Measurements from ENCODE around the gene TMEM69.

The TMEM69 gene

GRCh38 chr1:45677751-45678245, 10.2 kb upstream of the TMEM69 start:
- H3K4me3 ChIP-seq (ENCODE audit: low read depth, low read length): no peak overlapping the region
- TF ChIP-seq CTCF (IDR thresholded peaks at IDR 0.05; ENCODE audit: low read depth, low read length, missing control alignments): no peak
- DNase-seq (ENCODE audit: low read depth): no peak

- no peak for TF ChIP-seq CTCF (IDR thresholded peaks at IDR 0.05; ENCODE audit: low read depth, low read length, missing control alignments)
- DNase-seq (ENCODE audit: low read depth): no peak
- no peak overlapping the region for H3K4me3 ChIP-seq (ENCODE audit: low read depth, low read length)
Measured at GRCh38 chr1:45678489-45678888, 9.5 kb upstream of the TMEM69 start.

GRCh38 chr1:45679123-45679522, 8.9 kb upstream of the TMEM69 start:
- H3K4me3 ChIP-seq (ENCODE audit: low read depth, low read length): no peak overlapping the region
- TF ChIP-seq CTCF (IDR thresholded peaks at IDR 0.05; ENCODE audit: low read depth, low read length, missing control alignments): no peak
- DNase-seq (ENCODE audit: low read depth): no peak

GRCh38 chr1:45682942-45683341, 5.0 kb upstream of the TMEM69 start:
- no peak overlapping the region for H3K4me3 ChIP-seq (ENCODE audit: low read depth, low read length)
- no peak for DNase-seq (ENCODE audit: low read depth)
- no peak for TF ChIP-seq CTCF (IDR thresholded peaks at IDR 0.05; ENCODE audit: low read depth, low read length, missing control alignments)

GRCh38 chr1:45684402-45684801, 3.6 kb upstream of the TMEM69 start:
- TF ChIP-seq CTCF (IDR thresholded peaks at IDR 0.05; ENCODE audit: low read depth, low read length, missing control alignments): no peak
- peak overlapping the region; percentile 26; the same call in 1 of the 2 replicates for H3K4me3 ChIP-seq (ENCODE audit: low read depth, low read length)
- no peak for DNase-seq (ENCODE audit: low read depth)

GRCh38 chr1:45685308-45686014, 2.5 kb upstream of the TMEM69 start:
- no peak for DNase-seq (ENCODE audit: low read depth)
- TF ChIP-seq CTCF (IDR thresholded peaks at IDR 0.05; ENCODE audit: low read depth, low read length, missing control alignments): no peak
- peak overlapping the region; percentile 100 for H3K4me3 ChIP-seq (ENCODE audit: low read depth, low read length)

- peak overlapping the region; percentile 100 for H3K4me3 ChIP-seq (ENCODE audit: low read depth, low read length)
- TF ChIP-seq CTCF (IDR thresholded peaks at IDR 0.05; ENCODE audit: low read depth, low read length, missing control alignments): peak; percentile 38
- peak; percentile 15 for DNase-seq (ENCODE audit: low read depth)
Measured at GRCh38 chr1:45686015-45686287, 2.0 kb upstream of the TMEM69 start.

Data from GM12864 (cell line).